ENCODE data around the gene KCNT2.

KCNT2 gene

DNA sequence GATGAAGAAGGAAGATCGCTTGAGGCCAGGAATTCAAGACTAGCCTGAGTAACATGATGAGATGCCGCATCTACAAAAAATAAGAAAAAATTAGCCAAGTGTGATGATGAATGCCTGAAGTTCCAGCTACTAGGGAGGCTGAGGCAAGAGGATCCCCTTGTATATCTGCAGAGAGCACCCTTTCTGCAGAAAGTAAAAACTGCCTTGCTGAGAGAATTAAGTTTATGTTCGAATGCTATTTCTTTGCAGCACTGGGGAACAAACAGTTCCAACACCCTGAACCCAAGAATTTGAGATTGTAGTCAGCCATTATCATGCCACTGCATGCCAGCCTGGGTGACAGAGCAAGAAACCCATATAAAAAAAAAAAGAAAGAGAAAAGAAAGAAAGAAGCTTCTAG is 20.6 kb upstream of the KCNT2 start:
- no peak overlapping the region for H3K4me3 ChIP-seq (ENCODE audit: low read depth, low read length)
- no peak overlapping the region for H3K9ac ChIP-seq (ENCODE audit: low read depth, low read length)
- peaks cover 6% of the 10 kb centered on the region for H3K9me3 ChIP-seq (ENCODE audit: control insufficient read depth, insufficient read depth, low read length)
- no peaks in the 10 kb centered on the region for H3K27me3 ChIP-seq (ENCODE audit: control insufficient read depth, insufficient read depth, low read length)
- H3K36me3 ChIP-seq (ENCODE audit: control insufficient read depth, insufficient read depth, low read length), result no peaks in the 10 kb centered on the region
- no peaks in the 10 kb centered on the region for H3K4me1 ChIP-seq (ENCODE audit: control insufficient read depth, insufficient read depth, low read length)

DNA sequence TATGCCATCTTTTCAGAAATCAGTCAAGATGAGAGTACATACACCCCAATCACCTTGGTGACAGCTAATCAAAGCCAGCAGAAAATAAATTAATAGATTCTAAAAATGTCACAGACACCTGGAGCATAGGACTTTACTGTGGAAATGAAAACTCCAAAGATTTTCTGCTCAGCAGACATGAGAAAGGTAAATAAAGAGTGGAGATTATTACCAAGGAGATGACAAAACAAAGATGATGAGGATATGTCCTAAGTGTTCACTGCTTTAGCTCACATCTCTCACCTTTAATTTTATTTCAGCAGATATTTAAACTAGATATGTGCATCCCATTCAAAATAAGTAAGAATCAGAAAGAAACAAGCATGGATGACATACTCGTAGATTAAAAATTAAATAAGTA is 14.8 kb upstream of the KCNT2 start:
- Histone ChIP-seq H3K36me3 (ENCODE audit: control insufficient read depth, insufficient read depth, low read length) (no peaks in the 10 kb centered on the region), H3K9me3 (ENCODE audit: control insufficient read depth, insufficient read depth, low read length) (peaks cover 2% of the 10 kb centered on the region), H3K9ac (ENCODE audit: low read depth, low read length) (no peak overlapping the region), H3K4me3 (ENCODE audit: low read depth, low read length) (no peak overlapping the region), H3K27me3 (ENCODE audit: control insufficient read depth, insufficient read depth, low read length) (no peaks in the 10 kb centered on the region), H3K4me1 (ENCODE audit: control insufficient read depth, insufficient read depth, low read length) (no peaks in the 10 kb centered on the region)

GRCh38 chr1:196619721-196620120 is 11.5 kb upstream of the KCNT2 start:
- H3K4me1 ChIP-seq (ENCODE audit: control insufficient read depth, insufficient read depth, low read length), result no peaks in the 10 kb centered on the region
- H3K4me3 ChIP-seq (ENCODE audit: low read depth, low read length), result no peak overlapping the region
- no peak overlapping the region for H3K9ac ChIP-seq (ENCODE audit: low read depth, low read length)
- no peaks in the 10 kb centered on the region for H3K9me3 ChIP-seq (ENCODE audit: control insufficient read depth, insufficient read depth, low read length)
- no peaks in the 10 kb centered on the region for H3K27me3 ChIP-seq (ENCODE audit: control insufficient read depth, insufficient read depth, low read length)
- H3K36me3 ChIP-seq (ENCODE audit: control insufficient read depth, insufficient read depth, low read length), result no peaks in the 10 kb centered on the region

- no peak overlapping the region for H3K4me3 ChIP-seq (ENCODE audit: low read depth, low read length)
- H3K36me3 ChIP-seq (ENCODE audit: control insufficient read depth, insufficient read depth, low read length), result no peaks in the 10 kb centered on the region
- H3K4me1 ChIP-seq (ENCODE audit: control insufficient read depth, insufficient read depth, low read length), result peaks cover 14% of the 10 kb centered on the region
- H3K9me3 ChIP-seq (ENCODE audit: control insufficient read depth, insufficient read depth, low read length), result no peaks in the 10 kb centered on the region
- no peak overlapping the region for H3K9ac ChIP-seq (ENCODE audit: low read depth, low read length)
- H3K27me3 ChIP-seq (ENCODE audit: control insufficient read depth, insufficient read depth, low read length), result no peaks in the 10 kb centered on the region
Observed at GRCh38 chr1:196611873-196612272, 3.6 kb upstream of the KCNT2 start.

GRCh38 chr1:196609370-196609737 is 1.1 kb upstream of the KCNT2 start:
- no peaks in the 10 kb centered on the region for H3K9me3 ChIP-seq (ENCODE audit: control insufficient read depth, insufficient read depth, low read length)
- H3K4me1 ChIP-seq (ENCODE audit: control insufficient read depth, insufficient read depth, low read length), result peaks cover 28% of the 10 kb centered on the region
- peak overlapping the region; percentile 93 for H3K4me3 ChIP-seq (ENCODE audit: low read depth, low read length)
- peak overlapping the region; percentile 83 for H3K9ac ChIP-seq (ENCODE audit: low read depth, low read length)
- H3K36me3 ChIP-seq (ENCODE audit: control insufficient read depth, insufficient read depth, low read length), result no peaks in the 10 kb centered on the region
- H3K27me3 ChIP-seq (ENCODE audit: control insufficient read depth, insufficient read depth, low read length), result no peaks in the 10 kb centered on the region

DNA sequence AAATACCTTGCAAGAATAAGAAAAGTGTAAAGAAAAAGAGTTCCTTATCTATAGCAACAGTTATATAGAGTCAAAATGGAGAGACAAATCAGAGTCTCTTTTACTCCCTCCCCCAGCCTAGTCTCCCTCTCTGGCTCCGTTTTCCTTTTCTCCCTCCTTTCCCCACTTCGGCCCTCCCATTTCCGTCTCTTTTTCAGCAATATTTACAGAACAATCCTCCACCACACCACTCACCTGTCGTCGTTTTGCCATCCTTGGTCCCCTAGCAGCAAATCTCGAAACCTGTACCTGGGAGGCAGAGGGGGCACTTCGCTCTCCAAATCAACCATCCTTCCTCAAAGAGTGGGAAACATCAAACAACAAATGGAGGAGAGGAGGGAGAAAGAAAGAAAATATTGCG is 259 bp downstream of the KCNT2 start:
- H3K27me3 ChIP-seq (ENCODE audit: control insufficient read depth, insufficient read depth, low read length), result no peaks in the 10 kb centered on the region
- no peaks in the 10 kb centered on the region for H3K36me3 ChIP-seq (ENCODE audit: control insufficient read depth, insufficient read depth, low read length)
- peak overlapping the region; percentile 88 for H3K9ac ChIP-seq (ENCODE audit: low read depth, low read length)
- H3K9me3 ChIP-seq (ENCODE audit: control insufficient read depth, insufficient read depth, low read length), result no peaks in the 10 kb centered on the region
- H3K4me1 ChIP-seq (ENCODE audit: control insufficient read depth, insufficient read depth, low read length), result peaks cover 28% of the 10 kb centered on the region
- peak overlapping the region; percentile 93 for H3K4me3 ChIP-seq (ENCODE audit: low read depth, low read length)

GRCh38 chr1:196603651-196604050 is 4.6 kb downstream of the KCNT2 start:
- Histone ChIP-seq H3K4me3 (ENCODE audit: low read depth, low read length) (no peak overlapping the region), H3K9ac (ENCODE audit: low read depth, low read length) (no peak overlapping the region), H3K27me3 (ENCODE audit: control insufficient read depth, insufficient read depth, low read length) (no peaks in the 10 kb centered on the region), H3K4me1 (ENCODE audit: control insufficient read depth, insufficient read depth, low read length) (peaks cover 13% of the 10 kb centered on the region), H3K36me3 (ENCODE audit: control insufficient read depth, insufficient read depth, low read length) (no peaks in the 10 kb centered on the region), H3K9me3 (ENCODE audit: control insufficient read depth, insufficient read depth, low read length) (no peaks in the 10 kb centered on the region)

DNA sequence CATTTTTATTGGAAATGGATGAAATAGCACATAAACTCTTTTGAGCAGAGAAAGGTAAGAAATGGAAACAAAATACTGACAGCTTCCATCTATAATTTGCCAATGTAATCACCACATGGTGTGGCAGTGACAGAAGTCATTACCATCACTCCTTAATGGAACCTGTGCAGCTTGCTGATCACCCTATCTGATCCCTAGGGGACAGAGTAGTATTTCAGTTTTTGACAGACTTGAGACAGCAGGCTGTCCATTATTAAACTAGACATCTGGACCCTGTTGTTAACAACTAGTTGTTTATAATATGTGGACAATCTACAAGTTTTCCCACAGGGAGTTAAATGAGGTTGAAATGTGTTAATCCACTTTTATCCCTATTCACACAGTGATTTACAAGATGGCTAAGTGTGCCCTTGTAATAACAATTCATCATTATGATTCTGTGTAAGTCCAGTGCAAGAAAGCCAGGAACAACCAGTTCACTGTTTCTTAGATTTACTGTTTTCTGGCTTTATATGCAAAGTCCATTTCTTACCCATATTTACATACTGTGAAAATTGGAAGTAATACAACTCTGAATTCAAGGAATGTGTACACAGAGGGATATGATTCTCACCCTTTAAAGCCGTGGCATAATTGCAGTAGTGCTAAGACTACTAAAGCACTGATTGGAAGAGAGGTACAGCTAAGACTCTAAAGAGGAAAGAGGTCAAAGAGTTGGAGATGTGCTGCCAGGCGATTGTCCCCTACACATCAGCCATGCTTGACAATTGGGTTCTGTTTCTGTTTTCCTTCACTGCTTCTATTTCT is 9.1 kb downstream of the KCNT2 start:
- no peak overlapping the region for H3K9ac ChIP-seq (ENCODE audit: low read depth, low read length)
- no peaks in the 10 kb centered on the region for H3K4me1 ChIP-seq (ENCODE audit: control insufficient read depth, insufficient read depth, low read length)
- H3K4me3 ChIP-seq (ENCODE audit: low read depth, low read length), result no peak overlapping the region
- H3K27me3 ChIP-seq (ENCODE audit: control insufficient read depth, insufficient read depth, low read length), result no peaks in the 10 kb centered on the region
- no peaks in the 10 kb centered on the region for H3K9me3 ChIP-seq (ENCODE audit: control insufficient read depth, insufficient read depth, low read length)
- no peaks in the 10 kb centered on the region for H3K36me3 ChIP-seq (ENCODE audit: control insufficient read depth, insufficient read depth, low read length)

DNA sequence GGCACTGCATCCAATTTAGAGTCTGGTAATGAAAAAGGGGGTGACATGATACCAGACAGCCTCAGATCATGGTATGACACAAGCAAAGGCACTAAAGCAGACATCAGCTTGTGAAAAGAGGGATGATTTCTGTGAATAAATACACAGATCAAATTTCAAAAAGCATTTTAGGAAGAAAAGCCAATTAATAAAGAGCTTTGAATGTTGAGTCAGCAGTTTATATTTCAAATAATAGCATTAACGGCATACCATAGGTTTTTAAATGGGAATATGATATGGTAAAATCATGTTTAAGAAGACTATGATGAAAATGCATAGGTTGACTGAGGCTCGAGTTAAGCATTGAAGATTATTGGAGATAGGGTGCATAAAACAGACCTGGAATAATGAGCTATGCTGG is 13.5 kb downstream of the KCNT2 start:
- peaks cover 5% of the 10 kb centered on the region for H3K4me1 ChIP-seq (ENCODE audit: control insufficient read depth, insufficient read depth, low read length)
- no peaks in the 10 kb centered on the region for H3K36me3 ChIP-seq (ENCODE audit: control insufficient read depth, insufficient read depth, low read length)
- H3K4me3 ChIP-seq (ENCODE audit: low read depth, low read length), result no peak overlapping the region

DNA sequence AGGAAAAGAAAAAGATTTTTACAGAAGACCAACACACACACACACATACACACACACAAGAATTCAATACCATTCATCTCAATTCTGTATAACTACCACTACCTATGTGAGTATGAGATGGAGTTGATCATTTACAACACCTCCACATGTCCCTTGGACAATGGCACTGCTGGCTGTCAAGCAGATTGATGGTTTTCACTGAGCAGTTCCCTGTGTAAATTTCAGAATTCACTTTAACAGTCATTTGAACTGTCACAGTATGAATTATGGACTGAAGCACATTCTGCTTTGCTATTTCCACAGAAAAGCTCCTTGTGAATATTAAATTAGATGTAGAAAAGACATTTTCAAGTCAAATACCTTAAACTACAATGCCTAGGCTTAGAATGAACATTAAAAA is 14.3 kb downstream of the KCNT2 start:
- no peaks in the 10 kb centered on the region for H3K36me3 ChIP-seq (ENCODE audit: control insufficient read depth, insufficient read depth, low read length)
- H3K9ac ChIP-seq (ENCODE audit: low read depth, low read length), result no peak overlapping the region
- H3K4me3 ChIP-seq (ENCODE audit: low read depth, low read length), result no peak overlapping the region
- no peaks in the 10 kb centered on the region for H3K27me3 ChIP-seq (ENCODE audit: control insufficient read depth, insufficient read depth, low read length)
- no peaks in the 10 kb centered on the region for H3K9me3 ChIP-seq (ENCODE audit: control insufficient read depth, insufficient read depth, low read length)
- peaks cover 5% of the 10 kb centered on the region for H3K4me1 ChIP-seq (ENCODE audit: control insufficient read depth, insufficient read depth, low read length)

More for the DNA sequence above, 13.5 kb downstream of the KCNT2 start:
- H3K9me3 ChIP-seq (ENCODE audit: control insufficient read depth, insufficient read depth, low read length), result no peaks in the 10 kb centered on the region
- no peaks in the 10 kb centered on the region for H3K27me3 ChIP-seq (ENCODE audit: control insufficient read depth, insufficient read depth, low read length)
- no peak overlapping the region for H3K9ac ChIP-seq (ENCODE audit: low read depth, low read length)

GRCh38 chr1:196590959-196591358 is 17.3 kb downstream of the KCNT2 start:
- Histone ChIP-seq H3K27me3 (ENCODE audit: control insufficient read depth, insufficient read depth, low read length) (no peaks in the 10 kb centered on the region), H3K4me1 (ENCODE audit: control insufficient read depth, insufficient read depth, low read length) (peaks cover 9% of the 10 kb centered on the region), H3K4me3 (ENCODE audit: low read depth, low read length) (no peak overlapping the region), H3K36me3 (ENCODE audit: control insufficient read depth, insufficient read depth, low read length) (no peaks in the 10 kb centered on the region), H3K9ac (ENCODE audit: low read depth, low read length) (no peak overlapping the region), H3K9me3 (ENCODE audit: control insufficient read depth, insufficient read depth, low read length) (no peaks in the 10 kb centered on the region)

- Histone ChIP-seq H3K4me1 (ENCODE audit: control insufficient read depth, insufficient read depth, low read length) (peaks cover 9% of the 10 kb centered on the region), H3K27me3 (ENCODE audit: control insufficient read depth, insufficient read depth, low read length) (no peaks in the 10 kb centered on the region), H3K36me3 (ENCODE audit: control insufficient read depth, insufficient read depth, low read length) (no peaks in the 10 kb centered on the region), H3K9me3 (ENCODE audit: control insufficient read depth, insufficient read depth, low read length) (no peaks in the 10 kb centered on the region), H3K4me3 (ENCODE audit: low read depth, low read length) (no peak overlapping the region), H3K9ac (ENCODE audit: low read depth, low read length) (no peak overlapping the region)
Observed at GRCh38 chr1:196590012-196590708, 18.1 kb downstream of the KCNT2 start.

Measured in iPS-15b (cell line).